Fibroblast of lung (primary cell): ENCODE measurements around the gene POU2F1.

Experiments used
- EZH2 ChIP-seq: IDR thresholded peaks from 2 replicates; pipeline ENCODE4 v1.5.1; 2012; ENCODE audit warnings: low read length, control low read depth, mild to moderate bottlenecking; ENCODE audit errors: missing control alignments
- TF ChIP-seq, protein P1 (sequence below), 2 donors: IDR thresholded peaks in 1 of 2; conservative IDR thresholded peaks in 1 of 2; 1 replicate in 1 of 2; 2 replicates in 1 of 2; pipeline ENCODE4 v1.5.1; 2011 to 2012; ENCODE audit warnings: low read length in 2 of 2, control low read depth in 1 of 2, inconsistent platforms in 1 of 2, low read depth in 1 of 2, mild to moderate bottlenecking in 1 of 2

DNA sequence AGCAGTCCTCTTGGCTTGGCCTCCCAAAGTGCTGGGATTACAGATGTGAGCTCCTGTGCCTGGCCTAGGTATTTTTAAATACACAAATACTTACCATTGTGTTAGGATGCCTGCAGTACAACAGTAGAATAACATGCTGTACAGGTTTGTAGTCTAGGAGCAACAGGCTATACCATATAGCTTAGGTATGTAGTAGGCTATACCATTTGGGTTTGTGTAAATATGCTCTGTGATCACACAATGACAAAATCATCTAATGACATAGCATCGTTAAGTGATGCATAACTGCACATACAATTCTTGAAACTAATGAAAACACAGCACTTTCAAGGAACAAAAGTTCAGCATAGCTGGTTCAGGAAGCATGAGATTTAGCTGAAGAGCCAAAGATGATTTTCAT lies 12.7 kb downstream of the POU2F1 start:
- TF ChIP-seq, protein P1, sequence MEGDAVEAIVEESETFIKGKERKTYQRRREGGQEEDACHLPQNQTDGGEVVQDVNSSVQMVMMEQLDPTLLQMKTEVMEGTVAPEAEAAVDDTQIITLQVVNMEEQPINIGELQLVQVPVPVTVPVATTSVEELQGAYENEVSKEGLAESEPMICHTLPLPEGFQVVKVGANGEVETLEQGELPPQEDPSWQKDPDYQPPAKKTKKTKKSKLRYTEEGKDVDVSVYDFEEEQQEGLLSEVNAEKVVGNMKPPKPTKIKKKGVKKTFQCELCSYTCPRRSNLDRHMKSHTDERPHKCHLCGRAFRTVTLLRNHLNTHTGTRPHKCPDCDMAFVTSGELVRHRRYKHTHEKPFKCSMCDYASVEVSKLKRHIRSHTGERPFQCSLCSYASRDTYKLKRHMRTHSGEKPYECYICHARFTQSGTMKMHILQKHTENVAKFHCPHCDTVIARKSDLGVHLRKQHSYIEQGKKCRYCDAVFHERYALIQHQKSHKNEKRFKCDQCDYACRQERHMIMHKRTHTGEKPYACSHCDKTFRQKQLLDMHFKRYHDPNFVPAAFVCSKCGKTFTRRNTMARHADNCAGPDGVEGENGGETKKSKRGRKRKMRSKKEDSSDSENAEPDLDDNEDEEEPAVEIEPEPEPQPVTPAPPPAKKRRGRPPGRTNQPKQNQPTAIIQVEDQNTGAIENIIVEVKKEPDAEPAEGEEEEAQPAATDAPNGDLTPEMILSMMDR (conservative IDR thresholded peaks at IDR 0.05 in 1 of 2, IDR thresholded peaks at IDR 0.05 in 1 of 2; ENCODE audit: low read depth in 1 of 2, low read length in 2 of 2), result no peak
- no peak for TF ChIP-seq EZH2
